ENCODE data around the gene SLC16A9.

The SLC16A9 gene

GRCh38 chr10:59720377-59720776 is 10.7 kb upstream of the SLC16A9 start:
- Mint-ChIP-seq H3K4me1 (no peaks in the 10 kb centered on the region), H3K4me3 (no peak overlapping the region), H3K27me3 (ENCODE audit: low read depth) (peaks cover 6% of the 10 kb centered on the region), H3K9me3 (peaks cover 16% of the 10 kb centered on the region), H3K27ac (no peak overlapping the region), H3K36me3 (ENCODE audit: low read depth) (no peaks in the 10 kb centered on the region)
- no peak for TF ChIP-seq CTCF (IDR thresholded peaks at IDR 0.05; ENCODE audit: unreplicated experiment in 3 of 3)

GRCh38 chr10:59719374-59719773 is 9.7 kb upstream of the SLC16A9 start:
- peak in 1 of 3 experiments; percentile 13 for TF ChIP-seq CTCF (IDR thresholded peaks at IDR 0.05; ENCODE audit: unreplicated experiment in 3 of 3)
- no peaks in the 10 kb centered on the region for H3K4me1 Mint-ChIP-seq
- no peak overlapping the region for H3K27ac Mint-ChIP-seq
- peaks cover 16% of the 10 kb centered on the region for H3K9me3 Mint-ChIP-seq
- H3K36me3 Mint-ChIP-seq (ENCODE audit: low read depth): no peaks in the 10 kb centered on the region
- no peak overlapping the region for H3K4me3 Mint-ChIP-seq
- H3K27me3 Mint-ChIP-seq (ENCODE audit: low read depth): peaks cover 4% of the 10 kb centered on the region

GRCh38 chr10:59718257-59718656 is 8.6 kb upstream of the SLC16A9 start:
- TF ChIP-seq CTCF (IDR thresholded peaks at IDR 0.05; ENCODE audit: unreplicated experiment in 3 of 3): no peak
- Mint-ChIP-seq H3K27me3 (ENCODE audit: low read depth) (peaks cover 5% of the 10 kb centered on the region), H3K9me3 (peaks cover 16% of the 10 kb centered on the region), H3K4me3 (no peak overlapping the region), H3K27ac (no peak overlapping the region), H3K36me3 (ENCODE audit: low read depth) (no peaks in the 10 kb centered on the region), H3K4me1 (no peaks in the 10 kb centered on the region)

- no peaks in the 10 kb centered on the region for H3K36me3 Mint-ChIP-seq (ENCODE audit: low read depth)
- H3K4me1 Mint-ChIP-seq: no peaks in the 10 kb centered on the region
- no peaks in the 10 kb centered on the region for H3K9me3 Mint-ChIP-seq
- TF ChIP-seq CTCF (IDR thresholded peaks at IDR 0.05; ENCODE audit: unreplicated experiment in 3 of 3): no peak
- peak overlapping the region in 1 of 3 experiments; percentile 8 for H3K4me3 Mint-ChIP-seq
- H3K27ac Mint-ChIP-seq: no peak overlapping the region
- H3K27me3 Mint-ChIP-seq (ENCODE audit: low read depth): peaks cover 18% of the 10 kb centered on the region
These were observed 3.7 kb upstream of the SLC16A9 start for GRCh38 chr10:59713196-59713821.

GRCh38 chr10:59711871-59712494 is 2.3 kb upstream of the SLC16A9 start:
- no peaks in the 10 kb centered on the region for H3K9me3 Mint-ChIP-seq
- no peaks in the 10 kb centered on the region for H3K36me3 Mint-ChIP-seq (ENCODE audit: low read depth)
- peaks cover 24% of the 10 kb centered on the region for H3K27me3 Mint-ChIP-seq (ENCODE audit: low read depth)
- H3K27ac Mint-ChIP-seq: no peak overlapping the region
- H3K4me3 Mint-ChIP-seq: peak overlapping the region in 2 of 3 experiments; percentile 7 to 68
- no peak for TF ChIP-seq CTCF (IDR thresholded peaks at IDR 0.05; ENCODE audit: unreplicated experiment in 3 of 3)
- H3K4me1 Mint-ChIP-seq: peaks cover 8% of the 10 kb centered on the region
